GM15510 (cell line): ENCODE measurements around the gene NRXN2.

Experiments
- POLR2A ChIP-seq: IDR thresholded peaks from 3 replicates; pipeline ENCODE4 v1.6.1; 2011; ENCODE audit warnings: borderline replicate concordance; ENCODE audit not compliant: insufficient read length; ENCODE audit errors: extremely low read depth

NRXN2 gene

DNA sequence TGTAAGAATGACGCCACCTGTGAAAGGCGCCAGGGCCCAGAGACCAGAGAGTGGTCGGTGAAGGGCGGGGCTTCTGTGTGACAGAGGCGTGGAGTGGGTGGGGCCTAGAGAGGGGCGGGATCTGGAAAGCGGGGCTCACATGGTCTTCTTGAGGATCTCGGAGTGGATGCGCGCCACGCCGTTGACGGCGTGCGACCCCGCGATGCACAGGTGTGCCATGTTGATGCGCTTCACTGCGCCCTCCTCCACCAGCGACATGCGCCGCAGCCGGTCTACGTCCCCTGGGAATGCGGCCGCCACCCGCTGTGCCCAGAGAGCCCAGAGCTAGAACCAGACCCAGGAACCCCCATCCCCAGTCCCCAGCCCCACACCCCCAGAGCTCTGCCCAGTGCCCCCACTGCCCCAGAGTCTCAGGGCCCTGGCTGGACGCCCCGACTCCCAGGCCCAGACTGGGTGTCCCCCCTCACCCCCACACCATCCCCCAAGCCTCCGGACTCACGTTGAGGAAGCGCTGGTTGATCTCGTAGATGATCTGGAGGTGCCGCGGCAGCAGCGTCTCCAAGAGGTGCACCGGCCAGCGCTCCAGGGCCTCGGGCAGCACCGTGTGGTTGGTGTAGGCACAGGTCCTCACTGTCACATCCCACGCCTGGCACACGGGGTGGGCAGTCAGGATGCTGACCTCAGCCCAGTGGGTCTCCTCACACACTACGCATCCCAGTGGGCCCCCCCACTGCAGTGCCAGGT is 30.6 kb upstream of the NRXN2 start:
- no peak for TF ChIP-seq POLR2A

GRCh38 chr11:64753019-64753379 is 30.0 kb upstream of the NRXN2 start:
- no peak for TF ChIP-seq POLR2A

- TF ChIP-seq POLR2A = no peak
These were observed 29.4 kb upstream of the NRXN2 start for GRCh38 chr11:64752175-64752970.

DNA sequence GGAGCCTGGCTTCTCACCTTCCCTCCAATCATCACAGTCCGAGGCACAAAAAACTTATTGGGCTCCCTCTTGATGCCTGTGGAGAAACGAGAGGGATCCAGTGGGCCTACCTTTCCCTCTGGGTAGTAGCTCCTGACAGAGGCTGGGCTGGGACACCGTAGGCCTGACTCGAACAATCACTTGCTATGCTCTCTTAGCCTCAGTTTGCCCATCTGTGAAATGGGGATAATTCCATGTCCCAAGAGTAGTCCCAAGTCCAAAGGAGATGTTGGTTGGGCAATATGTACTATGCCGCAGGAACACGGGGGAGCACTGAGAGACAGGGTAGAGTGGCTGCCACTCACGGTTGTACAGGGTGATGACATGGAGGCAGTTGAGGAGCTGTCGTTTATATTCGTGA is 28.6 kb upstream of the NRXN2 start:
- no peak for TF ChIP-seq POLR2A

GRCh38 chr11:64751136-64751535 is 28.1 kb upstream of the NRXN2 start:
- TF ChIP-seq POLR2A = no peak

- no peak for TF ChIP-seq POLR2A
These were observed 27.5 kb upstream of the NRXN2 start for GRCh38 chr11:64750361-64751054.

- no peak for TF ChIP-seq POLR2A
These were observed 25.1 kb upstream of the NRXN2 start for GRCh38 chr11:64747961-64748665.

- no peak for TF ChIP-seq POLR2A
These were observed 23.5 kb upstream of the NRXN2 start for GRCh38 chr11:64746486-64746885.

DNA sequence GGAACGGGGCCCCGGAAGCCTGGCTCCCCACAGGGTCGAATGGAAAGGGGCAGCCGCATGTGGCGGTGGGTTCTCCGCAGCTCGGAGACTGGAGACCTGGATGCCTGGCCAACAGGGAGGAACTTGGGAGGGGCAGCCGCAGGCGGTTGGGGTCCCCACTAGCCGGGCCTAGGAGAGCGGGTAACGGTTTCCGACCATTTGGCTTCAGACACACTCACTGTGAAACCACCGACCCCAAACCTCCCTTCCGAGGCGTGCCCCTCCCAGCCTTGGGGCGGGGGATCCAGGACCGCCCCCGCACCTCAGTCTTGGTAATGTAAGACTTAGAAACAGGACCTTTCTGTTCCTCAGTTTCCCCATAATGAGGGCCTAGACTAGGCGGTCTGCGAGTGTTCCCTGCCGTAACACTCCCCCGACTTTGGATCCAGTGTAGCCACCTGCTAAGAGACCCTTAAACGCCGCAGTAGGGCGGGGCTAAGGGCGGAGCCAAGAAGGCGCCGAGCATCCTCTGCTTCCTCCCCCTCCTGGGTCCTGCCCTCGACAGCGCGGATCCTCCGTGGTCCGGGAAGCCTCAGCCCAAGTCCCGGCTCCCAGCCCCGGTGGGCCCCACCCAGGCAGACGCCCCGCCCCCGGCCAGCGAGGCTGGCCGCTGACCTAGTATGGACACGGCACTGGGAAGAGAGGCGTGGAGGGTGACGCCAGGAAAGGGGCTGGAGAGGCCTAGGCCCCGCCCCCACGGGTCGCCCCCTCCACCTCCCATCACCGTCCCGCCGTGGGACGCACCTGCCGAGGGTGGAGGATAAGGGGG is 22.7 kb upstream of the NRXN2 start:
- peak; percentile 41 for TF ChIP-seq POLR2A

- no peak for TF ChIP-seq POLR2A
These were observed 22.2 kb upstream of the NRXN2 start for GRCh38 chr11:64745189-64745520.

DNA sequence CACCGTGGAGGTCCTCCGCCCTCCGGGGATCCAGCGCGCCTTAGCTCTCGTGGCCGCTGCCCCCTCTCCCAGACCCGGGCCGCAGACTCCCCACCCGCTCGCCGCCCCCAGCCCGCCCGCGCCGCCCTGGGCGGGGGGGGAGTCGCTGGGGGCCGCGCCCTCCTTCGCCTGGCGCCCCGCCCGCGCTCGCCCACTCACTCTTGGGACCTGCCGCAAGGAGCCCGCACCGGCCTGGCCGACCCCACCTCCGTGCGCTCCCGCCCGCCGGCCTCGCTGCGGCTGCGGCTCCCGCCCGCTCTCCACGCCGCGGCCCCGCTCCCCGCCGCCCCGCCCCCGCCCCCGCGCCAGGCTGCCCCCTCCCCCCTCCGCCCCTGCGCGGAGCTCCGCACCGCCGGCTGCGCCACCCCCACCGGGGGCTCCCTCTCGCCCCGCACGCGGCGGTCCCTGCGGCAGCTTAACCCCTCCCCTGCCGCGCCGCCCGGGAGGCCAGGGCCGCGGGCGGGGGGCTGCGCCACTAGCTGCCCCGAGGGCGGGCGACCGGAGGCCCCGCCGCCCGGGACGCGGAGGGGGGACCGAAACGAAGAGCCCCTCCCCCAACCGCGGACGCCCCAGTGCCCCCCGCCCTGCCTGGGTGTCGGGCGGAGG is 21.7 kb upstream of the NRXN2 start:
- no peak for TF ChIP-seq POLR2A

- no peak for TF ChIP-seq POLR2A
These were observed 20.9 kb upstream of the NRXN2 start, which contains the start of gene RASGRP2 for GRCh38 chr11:64743591-64744543. RASGRP2 (minus strand) TSS chr11:64744142; CDS start chr11:64742866, 1,276 bp downstream.

DNA sequence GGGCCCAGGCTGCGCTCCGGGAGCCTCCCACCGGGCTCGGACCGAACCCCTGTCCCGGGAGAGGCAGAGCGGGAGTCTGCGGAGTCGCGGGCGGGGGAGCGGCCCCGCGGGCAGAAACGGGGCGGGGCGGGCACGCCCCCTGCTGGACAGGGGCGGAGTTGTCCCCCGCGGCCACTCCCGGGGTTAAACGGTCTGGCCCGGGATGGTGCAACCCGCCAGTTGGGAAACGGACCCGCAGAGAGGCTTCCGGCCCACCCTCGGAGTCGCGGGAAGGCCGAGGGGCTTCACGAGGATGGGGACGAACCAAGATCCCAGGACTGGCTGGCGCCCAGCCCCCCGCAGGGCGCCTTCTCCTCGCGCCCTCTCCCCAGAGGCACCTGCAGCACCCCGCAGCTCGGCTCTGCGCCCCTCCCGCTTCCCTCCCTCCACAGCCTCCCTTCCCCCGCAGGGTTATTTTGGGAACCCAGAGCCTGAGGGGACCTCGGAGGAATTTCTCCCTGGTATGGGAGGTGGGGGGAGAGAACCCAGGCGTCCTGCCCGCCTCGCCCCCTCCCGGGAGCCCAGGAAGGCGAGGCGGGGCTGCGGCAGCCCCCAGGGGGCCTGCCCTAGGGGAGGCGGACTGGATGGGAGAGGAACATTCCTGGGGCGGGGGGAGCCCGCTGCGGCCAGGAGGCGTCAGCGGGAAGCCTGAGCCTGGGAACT is 20.0 kb upstream of the NRXN2 start:
- no peak for TF ChIP-seq POLR2A
